GM10847 (cell line): ENCODE data around the gene ENOPH1.

Experiments
- POLR2A ChIP-seq: IDR thresholded peaks from 2 replicates; pipeline ENCODE4 v1.6.1; 2011; ENCODE audit not compliant: insufficient read length; ENCODE audit errors: extremely low read depth

Gene ENOPH1

DNA sequence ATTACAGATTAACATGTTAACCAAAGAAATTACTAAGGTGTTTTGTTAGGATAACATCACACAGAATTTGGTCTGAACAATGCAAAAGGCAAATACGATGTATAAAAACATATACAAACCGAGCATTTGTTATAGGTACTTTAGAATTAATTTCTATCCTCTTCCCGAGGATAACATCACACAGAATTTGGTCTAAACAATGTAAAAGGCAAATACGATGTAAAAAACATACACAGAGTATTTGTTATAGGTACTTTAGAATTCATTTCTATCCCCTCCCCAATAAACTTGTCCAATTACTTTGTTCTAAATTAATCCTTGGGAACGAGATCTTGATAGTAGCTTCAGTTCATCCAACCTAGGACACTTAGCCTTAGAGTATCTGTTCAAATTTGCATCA, 7.8 kb upstream of the ENOPH1 start:
- TF ChIP-seq POLR2A, result no peak

DNA sequence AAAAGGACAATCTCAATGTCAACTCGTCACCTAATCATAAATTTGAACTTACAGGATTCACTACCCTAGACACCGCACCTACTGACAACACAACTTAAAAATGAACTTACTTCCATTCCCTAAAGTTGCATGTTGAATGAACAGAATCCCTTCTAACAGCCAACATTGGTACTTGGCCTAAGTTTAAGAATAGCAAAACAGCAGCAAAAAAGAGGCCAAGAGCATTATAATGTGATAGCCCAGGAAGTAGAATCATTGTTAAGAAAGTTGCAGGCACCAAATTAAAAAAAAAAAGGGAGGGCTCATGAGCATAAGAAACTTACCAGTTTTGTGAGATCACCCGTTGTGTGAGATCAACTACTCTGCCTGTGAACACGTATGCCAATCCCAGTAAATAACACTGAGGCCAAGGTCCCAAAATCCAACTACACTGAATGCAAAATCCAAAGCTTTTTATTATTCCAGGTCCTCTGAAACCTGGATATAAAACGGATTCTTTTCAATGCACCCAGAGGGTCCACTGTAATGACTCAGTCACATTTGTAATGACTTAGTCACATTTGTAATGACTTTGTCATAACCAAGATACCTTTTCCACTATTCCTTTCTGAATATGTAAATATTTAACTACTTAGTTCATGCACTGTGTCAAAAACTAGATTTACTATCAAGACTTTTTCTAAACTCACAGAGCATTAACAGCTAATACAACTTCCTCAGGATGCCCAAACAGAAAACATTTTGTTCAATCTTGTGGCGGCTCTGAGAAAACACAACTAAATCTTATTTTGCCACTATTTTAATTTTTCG, 6.9 kb upstream of the ENOPH1 start:
- no peak for TF ChIP-seq POLR2A

DNA sequence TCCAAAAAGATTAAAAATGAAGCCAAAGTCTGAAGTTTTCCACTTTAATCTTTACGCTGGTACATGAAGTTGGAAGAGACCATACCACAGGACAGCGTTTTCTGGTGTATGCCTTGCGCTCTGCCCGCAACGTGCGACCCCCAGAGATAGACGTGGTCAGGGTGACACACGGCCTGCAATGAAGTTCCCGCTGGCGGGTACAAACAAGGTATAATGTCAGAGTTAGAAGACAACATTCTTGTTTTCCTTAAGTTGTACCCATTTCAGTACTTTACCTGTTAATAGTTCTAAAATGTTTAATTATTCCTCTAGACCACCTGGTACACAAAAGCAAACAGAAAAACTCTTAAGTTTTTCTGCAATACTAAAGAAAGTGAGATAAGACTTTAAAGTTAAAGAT, 4.9 kb upstream of the ENOPH1 start:
- no peak for TF ChIP-seq POLR2A

DNA sequence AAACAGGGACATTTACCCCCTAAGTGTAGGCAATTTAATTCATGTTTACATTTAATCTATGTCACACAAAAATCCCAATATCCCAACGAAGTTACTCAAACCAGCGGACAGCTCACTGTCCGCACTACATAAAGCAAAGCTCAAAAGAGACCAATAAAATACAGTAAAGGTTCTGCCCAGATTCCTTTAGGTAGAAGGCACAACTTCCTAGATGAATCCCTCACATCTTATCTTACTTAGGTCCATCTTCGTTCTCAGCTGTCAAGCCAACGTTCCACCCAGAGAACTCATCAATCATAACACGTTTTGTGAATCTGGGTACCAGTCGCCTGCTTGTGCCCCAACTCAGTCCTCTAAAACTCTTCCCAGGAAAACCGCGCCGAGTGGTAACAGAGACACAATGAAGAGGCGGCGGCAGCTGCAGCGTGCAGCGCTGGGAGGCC, 1.8 kb upstream of the ENOPH1 start:
- TF ChIP-seq POLR2A, result no peak

DNA sequence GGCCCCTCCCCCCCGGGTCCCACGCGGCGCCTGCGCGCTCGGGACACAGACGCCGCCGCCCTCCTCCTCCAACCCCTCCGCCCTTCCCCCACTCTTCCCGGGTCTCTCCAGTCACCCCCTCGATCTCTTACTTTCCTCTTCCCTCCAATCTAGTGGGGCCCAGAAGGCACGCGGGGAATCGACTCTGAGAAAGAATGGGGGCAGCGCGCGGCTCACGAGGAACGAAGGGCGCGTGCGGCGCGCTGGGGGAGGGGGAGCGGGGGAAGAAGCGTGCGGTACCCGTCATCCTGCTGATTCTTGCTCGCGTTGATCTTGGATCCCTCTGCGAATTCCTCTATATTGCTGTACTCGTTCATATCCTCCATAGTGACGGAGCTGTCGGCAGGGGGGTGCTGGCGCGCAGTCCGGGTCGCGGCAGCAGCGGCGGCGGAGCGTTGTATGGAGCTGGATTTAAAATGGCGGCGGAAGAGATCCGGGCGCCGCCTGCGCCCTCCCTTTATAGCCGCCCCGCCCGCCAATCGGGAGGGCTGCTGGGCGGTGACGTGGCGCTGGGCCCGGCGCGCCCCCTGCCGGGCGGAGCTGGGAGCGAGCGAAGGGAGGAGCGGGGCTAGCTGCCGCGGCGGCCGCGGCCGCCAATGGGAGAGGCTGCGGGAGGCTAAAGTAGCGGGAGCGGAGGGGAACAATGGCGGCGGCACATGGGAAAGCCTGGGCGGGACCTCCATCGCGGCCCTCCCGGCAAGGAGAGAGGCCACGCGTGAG, 1.2 kb upstream of the ENOPH1 start:
- TF ChIP-seq POLR2A, result peak; percentile 95

DNA sequence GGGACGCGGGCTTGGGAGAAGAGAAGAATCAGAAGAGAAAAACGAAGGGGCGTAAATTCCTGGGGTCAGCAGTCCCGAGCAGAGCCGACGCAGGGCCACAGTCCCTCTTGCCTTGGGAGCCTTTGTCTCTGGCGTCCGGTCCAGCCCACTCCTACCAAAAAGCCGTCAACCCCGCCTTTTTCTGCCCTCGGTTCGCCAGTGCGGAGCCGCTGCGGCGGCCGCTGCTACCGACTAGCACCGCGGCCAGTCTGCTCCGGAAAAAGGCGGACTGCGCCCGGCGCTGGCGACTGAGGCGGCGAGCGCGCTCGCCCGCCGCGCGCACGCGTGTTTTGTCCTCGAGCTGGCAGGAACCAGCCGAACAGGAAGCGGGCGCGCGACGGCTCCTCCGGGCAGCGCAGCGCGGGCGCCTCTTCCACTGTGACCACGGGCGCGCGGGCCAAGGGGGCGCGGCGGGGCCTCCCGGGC, 630 bp upstream of the ENOPH1 start:
- no peak for TF ChIP-seq POLR2A

DNA sequence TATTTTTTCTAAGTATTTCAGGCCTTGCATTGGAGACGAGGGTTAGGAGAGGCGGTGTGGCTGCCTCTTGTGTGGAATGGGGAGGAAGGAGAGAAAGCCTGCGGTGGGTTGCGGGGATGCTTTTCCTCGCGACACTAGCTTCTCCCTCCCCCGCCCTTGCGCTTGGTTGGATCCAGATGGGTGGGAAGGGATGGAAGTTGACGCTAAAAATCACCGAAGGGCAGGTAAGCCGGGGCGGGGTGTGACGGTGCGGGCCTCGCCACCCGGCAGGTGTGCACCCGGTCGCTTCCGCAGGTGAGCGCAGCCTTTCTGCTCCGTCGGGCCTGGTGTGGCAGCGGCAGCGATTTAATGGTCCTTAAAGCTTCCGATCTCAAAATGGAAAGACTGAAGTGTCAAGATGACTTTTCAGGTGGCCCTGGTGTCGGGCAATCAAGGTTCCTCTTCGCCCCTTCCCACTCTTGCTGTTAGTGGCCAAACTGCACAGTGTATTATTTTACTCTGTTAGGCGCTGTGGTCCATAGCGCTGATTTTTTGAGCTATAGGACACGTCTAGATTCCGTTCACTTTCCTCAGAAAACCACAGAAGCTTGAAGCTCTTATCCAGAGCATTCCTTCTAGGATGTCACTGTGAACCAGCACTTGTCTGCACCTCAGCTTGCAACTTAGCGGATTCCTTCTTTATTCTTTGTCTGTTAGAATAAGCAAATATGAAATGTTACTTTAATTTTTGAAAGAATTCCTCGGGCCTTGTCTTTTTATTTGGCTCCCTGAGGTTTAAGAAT, 765 bp downstream of the ENOPH1 start:
- no peak for TF ChIP-seq POLR2A

DNA sequence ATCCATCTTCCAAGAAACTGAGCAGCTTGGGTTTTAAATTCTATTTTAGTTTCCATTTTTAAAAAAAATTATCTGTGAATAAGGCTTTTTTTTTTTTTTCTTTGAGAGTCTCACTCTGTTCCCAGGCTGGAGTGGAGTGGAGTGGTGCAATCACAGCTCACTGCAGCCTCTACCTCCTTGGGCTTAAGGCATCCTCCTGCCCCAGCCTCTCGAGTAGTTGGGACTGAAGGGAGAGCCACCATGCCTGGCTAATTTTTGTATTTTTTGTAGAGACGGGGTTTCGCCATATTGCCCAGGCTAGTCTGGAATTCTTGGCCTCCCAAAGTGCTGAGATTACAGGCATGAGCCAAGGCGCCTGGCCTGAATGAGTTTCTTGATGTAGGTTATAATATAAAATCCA, 1.4 kb downstream of the ENOPH1 start:
- no peak for TF ChIP-seq POLR2A

DNA sequence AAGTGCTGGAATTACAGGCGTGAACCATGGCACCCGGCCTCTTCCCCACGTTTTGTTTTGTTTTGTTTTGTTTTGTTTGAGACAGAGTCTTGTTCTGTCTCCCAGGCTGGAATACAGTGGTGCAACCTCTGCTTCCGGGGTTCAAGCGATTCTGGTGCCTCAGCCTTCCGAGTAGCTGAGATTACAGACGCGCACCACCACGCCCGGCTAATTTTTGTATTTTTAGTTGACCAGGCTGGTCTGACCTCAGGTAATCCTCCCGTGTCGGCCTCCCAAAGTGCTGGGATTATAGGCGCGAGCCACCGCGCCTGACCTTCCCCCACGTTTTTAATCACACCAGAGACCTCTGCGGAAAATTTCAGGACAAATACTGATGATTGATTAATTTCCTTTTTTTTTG, 2.2 kb downstream of the ENOPH1 start:
- TF ChIP-seq POLR2A, result no peak

DNA sequence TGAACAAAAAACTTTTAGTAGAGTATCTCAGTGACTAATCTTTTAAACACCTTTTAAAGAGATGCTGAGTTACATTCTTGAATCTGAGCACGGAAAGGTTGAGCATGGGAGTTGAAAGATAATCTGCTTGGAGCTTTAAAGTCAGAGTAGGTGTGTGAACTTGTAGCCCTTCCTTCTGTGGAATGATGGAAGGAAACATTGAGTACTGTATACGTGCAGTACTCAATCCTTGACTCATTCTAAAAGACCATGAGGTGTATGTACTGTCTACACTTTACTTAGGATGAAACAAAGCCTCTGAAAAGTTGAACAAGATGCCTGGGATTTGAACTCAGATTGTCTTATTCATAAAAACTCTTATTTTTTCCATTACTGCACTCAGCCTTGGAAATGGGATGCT, 3.4 kb downstream of the ENOPH1 start:
- TF ChIP-seq POLR2A, result no peak

DNA sequence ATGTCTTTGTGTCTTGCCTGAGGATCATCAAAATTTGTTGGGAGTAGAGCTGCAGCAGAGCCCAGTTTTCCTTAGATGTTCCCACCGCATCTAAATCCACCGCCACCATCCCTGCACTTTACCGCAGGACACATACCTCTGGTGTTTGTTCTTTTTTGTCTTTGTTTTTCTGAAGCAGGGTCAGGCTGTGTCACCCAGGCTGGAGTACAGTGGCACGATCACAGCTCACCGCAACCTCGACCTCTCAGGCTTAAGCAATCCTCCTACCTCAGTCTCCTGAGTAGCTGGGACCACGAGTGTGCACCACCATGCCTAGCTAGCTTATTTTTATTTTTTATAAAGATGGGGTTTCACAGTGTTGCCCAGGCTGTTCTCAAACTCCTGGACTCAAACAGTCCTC, 4.6 kb downstream of the ENOPH1 start:
- no peak for TF ChIP-seq POLR2A

DNA sequence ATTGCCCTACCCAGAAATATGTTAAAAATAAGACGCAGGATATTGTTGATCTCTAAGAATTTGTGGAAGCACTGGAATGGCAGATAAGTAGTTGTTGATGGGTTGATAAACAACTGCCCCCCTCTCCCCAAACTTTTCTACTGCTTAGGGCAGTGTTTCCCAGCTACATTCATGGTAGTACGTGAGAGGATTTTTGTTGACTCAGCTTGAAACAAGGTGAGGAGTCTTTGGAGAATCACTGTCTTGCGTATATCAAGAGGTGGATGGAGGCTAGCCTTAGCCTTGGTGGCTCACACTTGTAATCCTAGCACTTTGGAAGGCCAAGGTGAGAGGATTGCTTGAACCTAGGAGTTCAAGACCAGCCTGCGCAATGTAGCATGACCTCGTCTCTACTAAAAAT, 5.7 kb downstream of the ENOPH1 start:
- TF ChIP-seq POLR2A, result no peak

DNA sequence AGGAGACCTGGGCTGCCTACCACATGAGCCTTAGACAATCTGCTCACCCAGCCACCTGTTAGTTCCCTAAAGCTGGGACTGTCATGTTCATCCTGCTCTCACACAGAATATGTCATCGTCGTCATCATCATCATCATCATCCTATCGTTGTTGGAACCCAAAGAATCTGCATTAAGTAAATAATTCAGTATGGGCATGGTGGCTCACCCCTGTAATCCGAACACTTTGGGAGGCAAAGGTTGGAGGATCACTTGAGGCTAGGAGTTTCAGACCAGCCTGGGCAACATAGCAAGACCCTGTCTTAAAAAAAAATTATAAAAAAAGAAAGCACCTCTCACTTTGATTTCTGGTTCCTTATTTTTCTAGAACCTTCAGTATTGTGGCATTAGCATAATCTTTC, 6.4 kb downstream of the ENOPH1 start:
- no peak for TF ChIP-seq POLR2A

DNA sequence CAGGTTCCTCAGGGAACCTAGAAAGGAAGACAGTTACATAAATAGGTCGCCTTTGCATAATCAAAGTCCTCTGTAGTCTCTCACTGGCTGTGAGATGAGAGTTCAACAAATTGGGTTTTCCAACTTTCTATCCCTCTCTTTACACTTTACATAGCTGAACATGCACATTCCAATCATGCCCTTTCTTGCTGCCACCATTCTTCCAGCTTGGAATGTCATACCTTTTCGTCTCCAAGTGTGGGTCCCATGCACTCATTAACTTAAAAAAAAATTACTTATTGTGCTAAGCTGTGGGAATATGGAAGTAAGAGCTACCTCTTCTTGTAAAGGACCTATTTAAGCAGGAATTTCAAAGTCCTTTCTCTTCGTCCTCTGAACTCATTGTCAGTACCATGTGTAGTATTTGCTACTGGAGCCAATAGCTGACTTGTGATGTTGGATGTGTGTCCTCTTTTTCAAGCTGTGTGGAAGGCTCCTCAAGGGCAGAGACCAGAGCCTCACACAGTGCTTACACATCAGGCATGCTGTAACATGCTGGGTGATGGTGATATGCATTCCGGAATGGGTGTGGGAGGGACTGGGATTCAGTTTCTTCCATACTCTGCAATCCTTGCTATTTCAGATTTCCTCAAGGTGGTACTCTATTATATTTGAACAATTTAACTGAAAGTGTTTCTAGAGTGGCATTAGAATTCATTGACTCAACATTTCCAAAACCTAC, 7.1 kb downstream of the ENOPH1 start:
- no peak for TF ChIP-seq POLR2A

DNA sequence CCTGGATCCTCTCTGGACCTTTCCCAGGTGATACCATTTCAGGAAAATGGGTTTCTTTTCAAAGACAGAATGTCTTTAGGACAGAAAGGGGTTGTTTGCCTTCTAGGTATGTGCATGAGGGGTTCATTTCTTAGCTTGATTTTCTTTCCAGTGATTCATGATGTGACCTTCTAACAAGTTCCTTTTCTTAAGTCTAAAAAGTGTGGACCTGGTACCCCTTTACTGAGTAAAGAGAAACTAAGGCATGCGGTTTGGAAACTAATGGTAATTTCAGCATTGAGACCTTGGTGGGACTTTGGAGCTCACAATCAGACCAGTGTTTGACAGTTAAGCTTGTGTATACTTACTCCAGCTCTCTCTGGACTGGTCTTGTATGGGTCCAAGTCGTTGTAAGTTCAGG, 8.7 kb downstream of the ENOPH1 start:
- TF ChIP-seq POLR2A, result no peak
